Measurements from ENCODE around the gene BTBD10. TPM values are rescaled to one million over a fixed set of nuclear protein-coding genes. Genes with fewer than 3 reads are reported as not detected.

BTBD10 gene
- total RNA-seq, 1 experiment from 2014 or later = 30.2 TPM

DNA sequence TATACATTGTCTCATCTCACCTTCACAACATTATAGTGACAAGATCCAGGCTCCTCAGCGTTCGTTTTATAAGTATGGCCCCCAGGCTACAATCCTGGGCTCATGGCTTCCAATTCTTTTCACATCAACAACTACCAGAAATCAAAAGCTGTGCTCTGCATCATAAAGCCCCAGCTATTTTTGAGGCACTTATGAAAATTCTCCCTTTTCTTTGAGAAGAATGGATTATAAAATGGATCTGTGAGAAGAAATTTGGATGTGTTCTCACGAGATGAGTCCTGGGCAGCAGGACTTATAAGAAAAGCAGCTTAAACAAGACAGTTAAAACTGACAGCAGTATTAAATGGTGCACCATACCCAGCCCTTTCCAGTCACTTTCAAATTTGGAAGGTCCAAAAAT is 80.3 kb downstream of the BTBD10 start:
- no TSS peak for BruUV-seq (replicated peaks)
- Histone ChIP-seq H3K27me3 (ENCODE audit: low read length) (no peaks in the 10 kb centered on the region), H3K4me1 (ENCODE audit: insufficient read depth, low read length) (no peaks in the 10 kb centered on the region), H3K4me3 (ENCODE audit: low read length) (no peak overlapping the region), H3K27ac (ENCODE audit: low read length) (no peak overlapping the region), H3F3A (ENCODE audit: low read length, unreplicated experiment) (no peaks in the 10 kb centered on the region), H3K4me2 (ENCODE audit: low read length) (no peak overlapping the region), H3K9me3 (ENCODE audit: low read length) (no peaks in the 10 kb centered on the region), H2AFZ (ENCODE audit: low read length) (no peak overlapping the region), H3K9ac (ENCODE audit: low read length) (no peak overlapping the region), H4K20me1 (ENCODE audit: low read length) (no peaks in the 10 kb centered on the region), H3K79me2 (ENCODE audit: low read length) (no peaks in the 10 kb centered on the region), H3K9me2 (replicated peaks; ENCODE audit: low read length) (no peaks in the 10 kb centered on the region), H3K36me3 (ENCODE audit: low read depth, low read length) (peaks cover 4% of the 10 kb centered on the region; the same call in 1 of the 2 replicates)
- TF ChIP-seq, protein P1, sequence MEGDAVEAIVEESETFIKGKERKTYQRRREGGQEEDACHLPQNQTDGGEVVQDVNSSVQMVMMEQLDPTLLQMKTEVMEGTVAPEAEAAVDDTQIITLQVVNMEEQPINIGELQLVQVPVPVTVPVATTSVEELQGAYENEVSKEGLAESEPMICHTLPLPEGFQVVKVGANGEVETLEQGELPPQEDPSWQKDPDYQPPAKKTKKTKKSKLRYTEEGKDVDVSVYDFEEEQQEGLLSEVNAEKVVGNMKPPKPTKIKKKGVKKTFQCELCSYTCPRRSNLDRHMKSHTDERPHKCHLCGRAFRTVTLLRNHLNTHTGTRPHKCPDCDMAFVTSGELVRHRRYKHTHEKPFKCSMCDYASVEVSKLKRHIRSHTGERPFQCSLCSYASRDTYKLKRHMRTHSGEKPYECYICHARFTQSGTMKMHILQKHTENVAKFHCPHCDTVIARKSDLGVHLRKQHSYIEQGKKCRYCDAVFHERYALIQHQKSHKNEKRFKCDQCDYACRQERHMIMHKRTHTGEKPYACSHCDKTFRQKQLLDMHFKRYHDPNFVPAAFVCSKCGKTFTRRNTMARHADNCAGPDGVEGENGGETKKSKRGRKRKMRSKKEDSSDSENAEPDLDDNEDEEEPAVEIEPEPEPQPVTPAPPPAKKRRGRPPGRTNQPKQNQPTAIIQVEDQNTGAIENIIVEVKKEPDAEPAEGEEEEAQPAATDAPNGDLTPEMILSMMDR (conservative IDR thresholded peaks at IDR 0.05; ENCODE audit: low read depth, low read length) = no peak
- TF ChIP-seq EZH2 (IDR thresholded peaks at IDR 0.05; ENCODE audit: low read length, unreplicated experiment) (no peak), EZH2phosphoT487 (IDR thresholded peaks at IDR 0.05; ENCODE audit: borderline replicate concordance, low read length) (no peak)
- POLR2A ChIA-PET (ENCODE audit: unreplicated experiment) = no interaction called here
- DNase-seq (no peak), ATAC-seq (no peak)
- CTCF ChIA-PET = no interaction called here
- intact Hi-C loops (cut with micrococcal nuclease) = no loop called here

DNA sequence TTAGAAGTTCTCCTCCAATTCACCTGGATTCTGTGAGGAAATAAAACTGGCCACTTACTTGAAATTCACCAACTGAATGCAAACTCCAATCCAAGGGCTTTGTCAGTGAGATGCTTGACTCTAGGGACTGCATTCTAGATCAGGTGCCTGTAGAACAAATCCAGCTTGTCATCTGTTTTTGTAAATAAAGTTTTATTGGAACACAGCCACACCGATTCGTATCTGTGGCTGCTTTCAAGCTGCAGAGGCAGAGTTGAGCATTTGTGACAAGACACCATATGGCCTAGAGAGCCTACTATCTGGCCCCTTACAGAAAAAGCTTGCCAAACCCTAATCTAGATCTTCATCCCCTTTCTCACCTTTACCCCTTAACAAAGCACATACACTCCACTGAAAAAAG is 82.3 kb downstream of the BTBD10 start:
- POLR2A ChIA-PET (ENCODE audit: unreplicated experiment) = no interaction called here
- CTCF ChIA-PET = no interaction called here
- BruUV-seq (replicated peaks) = no TSS peak

DNA sequence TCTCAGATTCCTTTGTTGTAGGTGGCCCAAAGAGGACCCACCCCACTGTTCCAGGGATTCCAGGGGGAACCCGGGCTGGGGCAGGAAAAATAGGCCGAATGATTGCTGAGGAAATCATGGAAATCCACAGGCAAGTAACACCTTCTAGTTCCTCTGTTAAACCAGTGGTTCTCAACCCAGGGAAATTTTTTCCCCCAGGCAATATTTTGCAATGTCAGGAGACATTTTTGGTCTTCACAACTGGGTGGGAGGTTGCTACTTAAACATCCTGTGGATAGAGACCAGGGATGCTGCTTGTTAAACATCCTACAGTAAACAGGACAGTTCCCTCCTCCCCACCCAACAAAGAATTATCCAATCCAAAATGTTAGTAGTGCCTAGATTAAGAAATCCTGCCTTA is 84.7 kb downstream of the BTBD10 start:
- Histone ChIP-seq H3K36me3 (ENCODE audit: low read depth, low read length) (no peaks in the 10 kb centered on the region), H3K27me3 (ENCODE audit: low read length) (no peaks in the 10 kb centered on the region), H3K4me3 (ENCODE audit: low read length) (no peak overlapping the region), H3K4me1 (ENCODE audit: insufficient read depth, low read length) (no peaks in the 10 kb centered on the region), H3K79me2 (ENCODE audit: low read length) (no peaks in the 10 kb centered on the region), H4K20me1 (ENCODE audit: low read length) (no peaks in the 10 kb centered on the region), H3K4me2 (ENCODE audit: low read length) (no peak overlapping the region), H3K9me3 (ENCODE audit: low read length) (no peaks in the 10 kb centered on the region), H3K9ac (ENCODE audit: low read length) (no peak overlapping the region), H2AFZ (ENCODE audit: low read length) (no peak overlapping the region), H3F3A (ENCODE audit: low read length, unreplicated experiment) (no peaks in the 10 kb centered on the region), H3K9me2 (replicated peaks; ENCODE audit: low read length) (no peaks in the 10 kb centered on the region), H3K27ac (ENCODE audit: low read length) (no peak overlapping the region)
- DNase-seq (no peak), ATAC-seq (no peak)
- TF ChIP-seq EZH2phosphoT487 (IDR thresholded peaks at IDR 0.05; ENCODE audit: borderline replicate concordance, low read length) = no peak
- TF ChIP-seq, protein P1 (conservative IDR thresholded peaks at IDR 0.05; ENCODE audit: low read depth, low read length) = no peak
- no peak for TF ChIP-seq EZH2 (IDR thresholded peaks at IDR 0.05; ENCODE audit: low read length, unreplicated experiment)
- CTCF ChIA-PET = no interaction called here
- no TSS peak for BruUV-seq (replicated peaks)
- POLR2A ChIA-PET (ENCODE audit: unreplicated experiment) = no interaction called here
- intact Hi-C loops (cut with micrococcal nuclease) = no loop called here

More for the DNA sequence above, 82.3 kb downstream of the BTBD10 start:
- no peak overlapping the region for H3K4me3 ChIP-seq (ENCODE audit: low read length)
- H3K9me2 ChIP-seq (replicated peaks; ENCODE audit: low read length) = no peaks in the 10 kb centered on the region
- H3K79me2 ChIP-seq (ENCODE audit: low read length) = no peaks in the 10 kb centered on the region
- H3K27ac ChIP-seq (ENCODE audit: low read length) = no peak overlapping the region
- ATAC-seq (no peak), DNase-seq (no peak)
- H2AFZ ChIP-seq (ENCODE audit: low read length) = no peak overlapping the region
- no peak overlapping the region for H3K9ac ChIP-seq (ENCODE audit: low read length)
- intact Hi-C loops (cut with micrococcal nuclease) = no loop called here
- H3K9me3 ChIP-seq (ENCODE audit: low read length) = no peaks in the 10 kb centered on the region
- TF ChIP-seq EZH2 (IDR thresholded peaks at IDR 0.05; ENCODE audit: low read length, unreplicated experiment) (no peak), EZH2phosphoT487 (IDR thresholded peaks at IDR 0.05; ENCODE audit: borderline replicate concordance, low read length) (no peak)
- TF ChIP-seq, protein P1 (conservative IDR thresholded peaks at IDR 0.05; ENCODE audit: low read depth, low read length) = no peak
- no peaks in the 10 kb centered on the region for H3K27me3 ChIP-seq (ENCODE audit: low read length)
- no peak overlapping the region for H3K4me2 ChIP-seq (ENCODE audit: low read length)
- peaks cover 4% of the 10 kb centered on the region; the same call in 1 of the 2 replicates for H3K36me3 ChIP-seq (ENCODE audit: low read depth, low read length)
- H3K4me1 ChIP-seq (ENCODE audit: insufficient read depth, low read length) = no peaks in the 10 kb centered on the region
- H3F3A ChIP-seq (ENCODE audit: low read length, unreplicated experiment) = no peaks in the 10 kb centered on the region
- no peaks in the 10 kb centered on the region for H4K20me1 ChIP-seq (ENCODE audit: low read length)

Data from PC-3 (cell line).